ENCODE measurements around the gene ACOX3.

DNA sequence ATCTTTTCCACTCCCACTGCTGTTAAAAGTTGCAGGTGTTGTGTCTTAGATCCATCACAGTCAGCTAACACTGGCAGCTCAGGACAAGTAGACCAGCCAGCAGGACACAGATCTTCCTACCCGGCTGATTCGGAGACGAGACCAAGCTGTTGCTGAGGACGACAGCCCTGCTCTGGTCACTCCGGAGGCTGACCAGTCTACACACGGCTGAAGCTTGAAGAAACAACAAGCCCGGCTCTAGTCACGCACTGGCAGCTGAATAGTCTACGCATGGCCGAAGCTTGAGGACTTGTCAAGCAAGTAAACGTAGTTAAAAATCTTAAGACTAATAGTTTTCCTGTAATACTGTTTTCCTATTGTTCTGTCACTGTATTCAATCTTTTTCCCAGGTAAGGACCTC, 1.8 kb downstream of the ACOX3 start:
- TF ChIP-seq, protein P1, sequence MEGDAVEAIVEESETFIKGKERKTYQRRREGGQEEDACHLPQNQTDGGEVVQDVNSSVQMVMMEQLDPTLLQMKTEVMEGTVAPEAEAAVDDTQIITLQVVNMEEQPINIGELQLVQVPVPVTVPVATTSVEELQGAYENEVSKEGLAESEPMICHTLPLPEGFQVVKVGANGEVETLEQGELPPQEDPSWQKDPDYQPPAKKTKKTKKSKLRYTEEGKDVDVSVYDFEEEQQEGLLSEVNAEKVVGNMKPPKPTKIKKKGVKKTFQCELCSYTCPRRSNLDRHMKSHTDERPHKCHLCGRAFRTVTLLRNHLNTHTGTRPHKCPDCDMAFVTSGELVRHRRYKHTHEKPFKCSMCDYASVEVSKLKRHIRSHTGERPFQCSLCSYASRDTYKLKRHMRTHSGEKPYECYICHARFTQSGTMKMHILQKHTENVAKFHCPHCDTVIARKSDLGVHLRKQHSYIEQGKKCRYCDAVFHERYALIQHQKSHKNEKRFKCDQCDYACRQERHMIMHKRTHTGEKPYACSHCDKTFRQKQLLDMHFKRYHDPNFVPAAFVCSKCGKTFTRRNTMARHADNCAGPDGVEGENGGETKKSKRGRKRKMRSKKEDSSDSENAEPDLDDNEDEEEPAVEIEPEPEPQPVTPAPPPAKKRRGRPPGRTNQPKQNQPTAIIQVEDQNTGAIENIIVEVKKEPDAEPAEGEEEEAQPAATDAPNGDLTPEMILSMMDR (IDR thresholded peaks at IDR 0.05; ENCODE audit: low read length), result no peak
- no peak for TF ChIP-seq EZH2 (IDR thresholded peaks at IDR 0.05; ENCODE audit: borderline replicate concordance, low read length)
